Sigmoid colon (tissue), 7 donors: ENCODE data around the gene DDX55. TPM values are rescaled to one million over a fixed set of nuclear protein-coding genes. Genes with fewer than 3 reads are reported as not detected.

Experiments used
- DNase-seq: peaks from one replicate; pipeline ENCODE4 v3.0.0-alpha.2; 2019
- H3K27ac ChIP-seq, 4 donors: fragments of 200-600 bp; sonication (generic); one replicate each; pipeline ENCODE4 v1.5.1; 2016 to 2019; ENCODE audit warnings: mild to moderate bottlenecking in 1 of 4
- H3K27me3 ChIP-seq, 3 donors: fragments of 200-600 bp; sonication (generic); one replicate each; pipeline ENCODE4 v1.5.1; 2019; ENCODE audit warnings: mild to moderate bottlenecking in 1 of 3
- H3K36me3 ChIP-seq, 4 donors: fragments of 200-600 bp; sonication (generic); one replicate each; pipeline ENCODE4 v1.5.1; 2016 to 2019
- H3K4me1 ChIP-seq, 4 donors: fragments of 200-600 bp; sonication (generic); one replicate each; pipeline ENCODE4 v1.5.1; 2017 to 2019
- H3K4me3 ChIP-seq, 4 donors: fragments of 200-600 bp; sonication (generic); one replicate each; pipeline ENCODE4 v1.5.1; 2017 to 2019; ENCODE audit warnings: mild to moderate bottlenecking in 2 of 4, moderate library complexity in 1 of 4
- H3K9me3 ChIP-seq, 4 donors: fragments of 200-600 bp in 3 of 4; sonication (generic) in 3 of 4; one replicate each; pipeline versions ENCODE4 v1.5.1 to v1.6.1; 2013 to 2019
- CTCF ChIP-seq, 4 experiments: fragments of 450-650 bp in 3 of 4; fragments of 200-600 bp in 1 of 4; IDR thresholded peaks; one replicate each; pipeline ENCODE4 v1.5.1; 2016 to 2019; ENCODE audit warnings: antibody characterized with exemption in 4 of 4, mild to moderate bottlenecking in 3 of 4, moderate library complexity in 2 of 4
- EP300 ChIP-seq, 4 donors: sonication (generic); formaldehyde crosslinking; IDR thresholded peaks; one replicate each; pipeline ENCODE4 v1.6.1; 2017; ENCODE audit warnings: antibody characterized with exemption in 4 of 4
- POLR2A ChIP-seq, 2 donors: fragments of 450-650 bp; IDR thresholded peaks; one replicate each; pipeline ENCODE4 v1.6.1; 2016; ENCODE audit warnings: antibody characterized with exemption in 2 of 2, mild to moderate bottlenecking in 2 of 2, moderate library complexity in 2 of 2
- POLR2AphosphoS5 ChIP-seq, 4 donors: sonication (generic); formaldehyde crosslinking; IDR thresholded peaks; one replicate each; pipeline ENCODE4 v1.6.1; 2017; ENCODE audit warnings: antibody characterized with exemption in 4 of 4
- WGBS, 2 donors: extraction: QIAGEN DNeasy Blood & Tissue Kit; methylation state at CpG; one replicate each; pipeline ENCODE4 v1.1.7; 2013; 5-methylcytosine and 5-hydroxymethylcytosine counted together
- intact Hi-C: fragments of 100-400 bp; cut with DNase I; formaldehyde crosslinking; loops from one replicate; pipeline ENCODE4 v1.15.1; 2023
- polyA plus RNA-seq, 3 donors: library from polyadenylated mRNA; stranded (reverse); fragments of 200-250 nt; gene quantifications; one replicate each; pipeline ENCODE4 v1.2.3, GENCODE V29; 2013
- total RNA-seq, 4 donors: library from RNA; depleted of rRNA; stranded (reverse); fragments of >200 nt; gene quantifications; one replicate each; pipeline ENCODE4 v1.1.0, GENCODE V29; 2016
- donor health status: healthy with polysubstance abuse.
- donor health status: Bipolar disorder and iron deficiency.
- donor health status: healthy.

DDX55 gene
- total and polyA plus RNA-seq, 7 donors: 5.4 to 33.0 (median 13.6) TPM

- TF ChIP-seq POLR2AphosphoS5 (IDR thresholded peaks at IDR 0.05) (peak in 2 of 4 donors; percentile 16 to 22), CTCF (IDR thresholded peaks at IDR 0.05) (no peak)
- Histone ChIP-seq H3K36me3 (no peaks in the 10 kb centered on the region), H3K9me3 (no peaks in the 10 kb centered on the region), H3K27me3 (no peaks in the 10 kb centered on the region), H3K4me3 (no peak overlapping the region), H3K4me1 (peaks cover 0 to 4% (median 0%) of the 10 kb centered on the region in 4 donors), H3K27ac (no peak overlapping the region)
- intact Hi-C loops: no loop called here
- peak; percentile 86 for DNase-seq
- WGBS, 2 donors: 36 to 57% methylated on average over 4 of the region's 4 CpGs
Observed at GRCh38 chr12:123571343-123571813, 30.5 kb upstream of the DDX55 start.

- no peaks in the 10 kb centered on the region for H3K9me3 ChIP-seq
- no peak overlapping the region for H3K4me3 ChIP-seq
- DNase-seq: no peak
- H3K27me3 ChIP-seq: no peaks in the 10 kb centered on the region
- intact Hi-C loops: no loop called here
- H3K27ac ChIP-seq: no peak overlapping the region
- peaks cover 0 to 4% (median 0%) of the 10 kb centered on the region in 4 donors for H3K4me1 ChIP-seq
- WGBS, 2 donors: 59 to 62% methylated on average over 2 of the region's 2 CpGs
- H3K36me3 ChIP-seq: no peaks in the 10 kb centered on the region
- TF ChIP-seq POLR2AphosphoS5 (IDR thresholded peaks at IDR 0.05): no peak
- no peak for TF ChIP-seq CTCF (IDR thresholded peaks at IDR 0.05)
- TF ChIP-seq POLR2A (IDR thresholded peaks at IDR 0.05): no peak
- TF ChIP-seq EP300 (IDR thresholded peaks at IDR 0.05): no peak
Observed at GRCh38 chr12:123572391-123572790, 29.5 kb upstream of the DDX55 start.

- DNase-seq: no peak
- Histone ChIP-seq H3K4me1 (peaks cover 0 to 4% (median 0%) of the 10 kb centered on the region in 4 donors), H3K4me3 (no peak overlapping the region), H3K36me3 (no peaks in the 10 kb centered on the region), H3K27ac (no peak overlapping the region), H3K27me3 (no peaks in the 10 kb centered on the region), H3K9me3 (no peaks in the 10 kb centered on the region)
- intact Hi-C loops: no loop called here
- WGBS, 2 donors: 35 to 41% methylated on average over 4 of the region's 4 CpGs
- TF ChIP-seq POLR2AphosphoS5 (IDR thresholded peaks at IDR 0.05) (no peak), POLR2A (IDR thresholded peaks at IDR 0.05) (no peak), CTCF (IDR thresholded peaks at IDR 0.05) (no peak), EP300 (IDR thresholded peaks at IDR 0.05) (no peak)
Observed at GRCh38 chr12:123573870-123574269, 28.0 kb upstream of the DDX55 start.

GRCh38 chr12:123576611-123577010 is 25.3 kb upstream of the DDX55 start:
- intact Hi-C loops: no loop called here

More at GRCh38 chr12:123576611-123577010, 25.3 kb upstream of the DDX55 start:
- no peak for DNase-seq
- H3K4me3 ChIP-seq: no peak overlapping the region
- TF ChIP-seq POLR2AphosphoS5 (IDR thresholded peaks at IDR 0.05) (no peak), EP300 (IDR thresholded peaks at IDR 0.05) (no peak), CTCF (IDR thresholded peaks at IDR 0.05) (no peak)
- H3K27me3 ChIP-seq: no peaks in the 10 kb centered on the region
- no peaks in the 10 kb centered on the region for H3K36me3 ChIP-seq
- H3K9me3 ChIP-seq: no peaks in the 10 kb centered on the region
- no peaks in the 10 kb centered on the region for H3K4me1 ChIP-seq
- H3K27ac ChIP-seq: no peak overlapping the region
- WGBS, 2 donors: 92 to 94% methylated on average over 1 of the region's 1 CpG
